GM12891 (cell line): Measurements from ENCODE around the gene TMEM223.

Experiments
- PAX5 ChIP-seq: IDR thresholded peaks from 2 replicates; pipeline ENCODE4 v1.6.1; 2011; ENCODE audit warnings: low read length, moderate library complexity, mild to moderate bottlenecking; ENCODE audit not compliant: insufficient read depth, severe bottlenecking
- POLR2A ChIP-seq: IDR thresholded peaks from 2 replicates; pipeline ENCODE4 v1.6.1; 2011; ENCODE audit warnings: low read depth, low read length, control low read depth
- POLR2AphosphoS5 ChIP-seq: IDR thresholded peaks from 2 replicates; pipeline ENCODE4 v1.6.1; 2011; ENCODE audit warnings: low read depth, low read length, control low read depth
- POU2F2 ChIP-seq: IDR thresholded peaks from 2 replicates; pipeline ENCODE4 v1.6.1; 2011; ENCODE audit warnings: low read depth, mild to moderate bottlenecking, control low read depth, low read length, moderate library complexity
- SPI1 ChIP-seq: IDR thresholded peaks from 2 replicates; pipeline ENCODE4 v1.6.1; 2011; ENCODE audit warnings: low read depth, low read length, control low read depth
- TAF1 ChIP-seq: IDR thresholded peaks from 2 replicates; pipeline ENCODE4 v1.6.1; 2011; ENCODE audit warnings: low read depth, low read length, control low read depth

DNA sequence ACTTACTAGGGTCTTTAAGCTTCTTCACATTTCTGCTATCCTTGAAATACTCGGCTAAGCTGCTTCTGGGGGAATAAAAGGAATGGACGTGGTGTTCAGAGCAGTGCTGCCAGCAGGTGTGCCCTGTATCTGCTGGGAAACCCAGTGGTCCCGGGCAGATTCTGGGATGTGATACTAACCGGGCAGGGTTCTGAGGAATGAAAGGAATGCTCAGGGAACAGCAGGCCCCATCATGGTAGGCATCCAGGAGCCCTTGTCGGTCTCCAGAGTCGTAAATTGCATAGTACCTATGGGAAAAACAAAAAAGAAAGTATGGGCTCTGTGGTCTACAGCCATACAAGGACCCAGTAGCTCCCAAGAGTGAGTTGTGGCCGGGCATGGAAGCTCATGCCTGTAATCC lies 4.5 kb upstream of the TMEM223 start:
- TF ChIP-seq POLR2AphosphoS5 (no peak), TAF1 (no peak), POLR2A (no peak), PAX5 (no peak), SPI1 (no peak), POU2F2 (no peak)
